Karpas-422 (cell line): ENCODE results near the gene GLIS2. TPM values are rescaled to one million over a fixed set of nuclear protein-coding genes. Genes with fewer than 3 reads are reported as not detected.
A peak's percentile ranks its signal among the peaks of the same experiment; 100 is the strongest.

Experiments used
- DNase-seq: peaks from one replicate; pipeline ENCODE4 v3.0.0-alpha.2; 2015
- H2AFZ ChIP-seq: fragments of 200-600 bp; sonication (generic); 2 replicates; pipeline ENCODE4 v1.6.1; 2014; ENCODE audit warnings: antibody characterized with exemption, low read length, mixed read lengths
- H3K27ac ChIP-seq: fragments of 200-600 bp; sonication (generic); 2 replicates; pipeline ENCODE4 v1.5.1; 2014; ENCODE audit warnings: mild to moderate bottlenecking, low read length, moderate library complexity
- H3K27me3 ChIP-seq: fragments of 200-600 bp; sonication (generic); 2 replicates; pipeline ENCODE4 v1.6.1; 2014; ENCODE audit warnings: low read length, mixed read lengths
- H3K36me3 ChIP-seq: fragments of 200-600 bp; sonication (generic); 2 replicates; pipeline ENCODE4 v1.6.1; 2014; ENCODE audit warnings: low read length, mixed read lengths; ENCODE audit not compliant: insufficient read depth
- H3K4me1 ChIP-seq: fragments of 200-600 bp; sonication (generic); 2 replicates; pipeline ENCODE4 v1.6.1; 2014; ENCODE audit warnings: mild to moderate bottlenecking, low read length, mixed read lengths
- H3K4me2 ChIP-seq: fragments of 200-600 bp; sonication (generic); 2 replicates; pipeline ENCODE4 v1.6.1; 2014; ENCODE audit warnings: low read length, low read depth, mild to moderate bottlenecking; ENCODE audit not compliant: poor library complexity, severe bottlenecking
- H3K4me3 ChIP-seq: fragments of 200-600 bp; sonication (generic); 2 replicates; pipeline ENCODE4 v1.5.1; 2014; ENCODE audit warnings: mild to moderate bottlenecking, antibody characterized with exemption, low read length, mixed read lengths
- H3K79me2 ChIP-seq: fragments of 200-600 bp; sonication (generic); 2 replicates; pipeline ENCODE4 v1.6.1; 2014; ENCODE audit warnings: mild to moderate bottlenecking, low read length, mixed read lengths
- H3K9ac ChIP-seq: fragments of 200-600 bp; sonication (generic); 2 replicates; pipeline ENCODE4 v1.6.0; 2014; ENCODE audit warnings: low read length
- H3K9me2 ChIP-seq: fragments of 200-600 bp; sonication (generic), shearing (Covaris generic); replicated peaks from 2 replicates; pipeline ENCODE4 v1.6.0; 2014; ENCODE audit warnings: mild to moderate bottlenecking, low read length, moderate library complexity; ENCODE audit not compliant: insufficient read depth
- H3K9me3 ChIP-seq: fragments of 300-700, 200-600 bp; sonication (generic); 2 replicates; pipeline ENCODE4 v1.6.1; 2014; ENCODE audit warnings: low read length, mixed read lengths
- H4K20me1 ChIP-seq: fragments of 200-600 bp; sonication (generic); 2 replicates; pipeline ENCODE4 v1.6.1; 2014; ENCODE audit warnings: mild to moderate bottlenecking, antibody characterized with exemption, low read length, low read depth; ENCODE audit not compliant: insufficient read depth
- total RNA-seq: library from RNA; depleted of rRNA; stranded (reverse); fragments of >200 nt; shearing (Covaris generic); gene quantifications from 2 replicates; pipeline ENCODE4 v1.2.3, GENCODE V29; 2014; ENCODE audit warnings: low replicate concordance

Gene GLIS2
- total RNA-seq, 1 experiment from 2014 or later = not detected

GRCh38 chr16:4373909-4374742 lies 58.3 kb downstream of the GLIS2 start:
- peak overlapping the region; percentile 80 for H3K4me2 ChIP-seq
- no peaks in the 10 kb centered on the region for H3K9me2 ChIP-seq
- no peak overlapping the region; the same call in 1 of the 2 replicates for H3K4me3 ChIP-seq
- no peaks in the 10 kb centered on the region; the same call in 1 of the 2 replicates for H3K27me3 ChIP-seq
- H3K36me3 ChIP-seq = no peaks in the 10 kb centered on the region; the same call in 1 of the 2 replicates
- peaks cover 55% of the 10 kb centered on the region for H4K20me1 ChIP-seq
- H3K4me1 ChIP-seq = peaks cover 31% of the 10 kb centered on the region
- no peak for DNase-seq
- no peak overlapping the region for H3K27ac ChIP-seq
- no peaks in the 10 kb centered on the region for H3K79me2 ChIP-seq
- H3K9ac ChIP-seq = peak overlapping the region; percentile 74
- no peak overlapping the region for H2AFZ ChIP-seq
- no peaks in the 10 kb centered on the region for H3K9me3 ChIP-seq

- Histone ChIP-seq H3K9me2 (no peaks in the 10 kb centered on the region), H3K79me2 (no peaks in the 10 kb centered on the region), H3K4me2 (no peak overlapping the region), H3K27ac (no peak overlapping the region), H3K36me3 (no peaks in the 10 kb centered on the region; the same call in 1 of the 2 replicates), H3K27me3 (no peaks in the 10 kb centered on the region; the same call in 1 of the 2 replicates), H3K9me3 (no peaks in the 10 kb centered on the region), H3K4me3 (no peak overlapping the region), H3K9ac (no peak overlapping the region), H4K20me1 (peaks cover 59% of the 10 kb centered on the region), H3K4me1 (peaks cover 28% of the 10 kb centered on the region), H2AFZ (no peak overlapping the region)
- no peak for DNase-seq
Measured at GRCh38 chr16:4375717-4376116, 59.9 kb downstream of the GLIS2 start.

- Histone ChIP-seq H3K36me3 (no peaks in the 10 kb centered on the region; the same call in 1 of the 2 replicates), H3K27ac (no peak overlapping the region), H3K4me1 (peaks cover 22% of the 10 kb centered on the region), H3K9me2 (no peaks in the 10 kb centered on the region), H3K79me2 (no peaks in the 10 kb centered on the region), H3K9ac (no peak overlapping the region), H4K20me1 (peaks cover 54% of the 10 kb centered on the region; the same call in 1 of the 2 replicates), H2AFZ (no peak overlapping the region), H3K4me3 (no peak overlapping the region), H3K9me3 (no peaks in the 10 kb centered on the region), H3K27me3 (no peaks in the 10 kb centered on the region), H3K4me2 (no peak overlapping the region)
- DNase-seq = no peak
Measured at GRCh38 chr16:4376126-4376892, 60.4 kb downstream of the GLIS2 start.

GRCh38 chr16:4376893-4377572 lies 61.2 kb downstream of the GLIS2 start:
- Histone ChIP-seq H3K4me3 (no peak overlapping the region), H4K20me1 (peaks cover 53% of the 10 kb centered on the region; the same call in 1 of the 2 replicates), H3K9ac (no peak overlapping the region), H2AFZ (no peak overlapping the region), H3K27me3 (no peaks in the 10 kb centered on the region), H3K79me2 (no peaks in the 10 kb centered on the region), H3K4me1 (peaks cover 20% of the 10 kb centered on the region), H3K4me2 (no peak overlapping the region), H3K27ac (no peak overlapping the region), H3K36me3 (no peaks in the 10 kb centered on the region; the same call in 1 of the 2 replicates), H3K9me2 (no peaks in the 10 kb centered on the region), H3K9me3 (no peaks in the 10 kb centered on the region)
- no peak for DNase-seq

- Histone ChIP-seq H3K4me1 (peaks cover 13% of the 10 kb centered on the region), H3K9ac (no peak overlapping the region), H2AFZ (no peak overlapping the region), H3K36me3 (no peaks in the 10 kb centered on the region; the same call in 1 of the 2 replicates), H3K9me2 (no peaks in the 10 kb centered on the region), H3K9me3 (no peaks in the 10 kb centered on the region), H3K4me3 (no peak overlapping the region), H3K79me2 (no peaks in the 10 kb centered on the region), H3K4me2 (no peak overlapping the region), H4K20me1 (peaks cover 47% of the 10 kb centered on the region; the same call in 1 of the 2 replicates), H3K27me3 (no peaks in the 10 kb centered on the region), H3K27ac (no peak overlapping the region)
- no peak for DNase-seq
Measured at GRCh38 chr16:4377573-4378154, 61.8 kb downstream of the GLIS2 start.

GRCh38 chr16:4378161-4378666 lies 62.3 kb downstream of the GLIS2 start:
- no peaks in the 10 kb centered on the region for H3K9me3 ChIP-seq
- H3K27ac ChIP-seq = no peak overlapping the region
- peaks cover 42% of the 10 kb centered on the region; the same call in 1 of the 2 replicates for H4K20me1 ChIP-seq
- no peak overlapping the region for H3K4me2 ChIP-seq
- no peaks in the 10 kb centered on the region for H3K79me2 ChIP-seq
- H3K36me3 ChIP-seq = no peaks in the 10 kb centered on the region; the same call in 1 of the 2 replicates
- DNase-seq = no peak
- H3K9ac ChIP-seq = no peak overlapping the region
- H3K9me2 ChIP-seq = no peaks in the 10 kb centered on the region
- no peak overlapping the region for H3K4me3 ChIP-seq
- H3K4me1 ChIP-seq = peaks cover 8% of the 10 kb centered on the region
- H2AFZ ChIP-seq = no peak overlapping the region
- no peaks in the 10 kb centered on the region for H3K27me3 ChIP-seq

- H4K20me1 ChIP-seq = peaks cover 35% of the 10 kb centered on the region; the same call in 1 of the 2 replicates
- no peak overlapping the region for H3K4me2 ChIP-seq
- no peaks in the 10 kb centered on the region for H3K36me3 ChIP-seq
- H3K9ac ChIP-seq = no peak overlapping the region
- H3K4me3 ChIP-seq = no peak overlapping the region
- H3K9me2 ChIP-seq = no peaks in the 10 kb centered on the region
- H3K9me3 ChIP-seq = no peaks in the 10 kb centered on the region
- no peak overlapping the region for H2AFZ ChIP-seq
- no peaks in the 10 kb centered on the region for H3K27me3 ChIP-seq
- no peak overlapping the region for H3K27ac ChIP-seq
- H3K79me2 ChIP-seq = no peaks in the 10 kb centered on the region
- peaks cover 5% of the 10 kb centered on the region; the same call in 1 of the 2 replicates for H3K4me1 ChIP-seq
- DNase-seq = no peak
Measured at GRCh38 chr16:4378999-4379690, 63.3 kb downstream of the GLIS2 start.
